Measurements from ENCODE around the gene CASTOR1.

DNA sequence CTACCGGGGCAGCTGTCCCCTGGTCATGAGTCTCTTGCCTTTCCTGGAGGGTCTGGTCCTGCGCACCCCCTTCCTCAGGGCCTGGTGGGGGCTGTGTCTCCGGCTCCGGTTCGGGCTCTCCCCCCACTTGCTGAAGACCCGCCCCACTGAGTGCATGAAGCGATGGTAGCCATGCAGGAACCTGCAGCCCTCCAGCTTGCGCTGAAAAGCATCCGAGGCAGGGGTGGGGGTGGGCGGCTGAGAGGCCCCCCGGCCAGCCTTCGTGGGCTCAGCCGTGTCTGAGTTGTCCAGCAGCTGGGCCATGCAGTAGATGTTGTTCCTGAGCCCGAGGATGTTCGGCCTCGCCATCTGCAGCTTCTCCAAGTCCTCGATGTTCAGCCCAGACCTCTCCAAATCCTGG is 25.4 kb downstream of the CASTOR1 start:
- TF ChIP-seq POLR2A (IDR thresholded peaks at IDR 0.05) (no peak), POLR2AphosphoS5 (IDR thresholded peaks at IDR 0.05) (no peak)
- TF ChIP-seq, protein P1, sequence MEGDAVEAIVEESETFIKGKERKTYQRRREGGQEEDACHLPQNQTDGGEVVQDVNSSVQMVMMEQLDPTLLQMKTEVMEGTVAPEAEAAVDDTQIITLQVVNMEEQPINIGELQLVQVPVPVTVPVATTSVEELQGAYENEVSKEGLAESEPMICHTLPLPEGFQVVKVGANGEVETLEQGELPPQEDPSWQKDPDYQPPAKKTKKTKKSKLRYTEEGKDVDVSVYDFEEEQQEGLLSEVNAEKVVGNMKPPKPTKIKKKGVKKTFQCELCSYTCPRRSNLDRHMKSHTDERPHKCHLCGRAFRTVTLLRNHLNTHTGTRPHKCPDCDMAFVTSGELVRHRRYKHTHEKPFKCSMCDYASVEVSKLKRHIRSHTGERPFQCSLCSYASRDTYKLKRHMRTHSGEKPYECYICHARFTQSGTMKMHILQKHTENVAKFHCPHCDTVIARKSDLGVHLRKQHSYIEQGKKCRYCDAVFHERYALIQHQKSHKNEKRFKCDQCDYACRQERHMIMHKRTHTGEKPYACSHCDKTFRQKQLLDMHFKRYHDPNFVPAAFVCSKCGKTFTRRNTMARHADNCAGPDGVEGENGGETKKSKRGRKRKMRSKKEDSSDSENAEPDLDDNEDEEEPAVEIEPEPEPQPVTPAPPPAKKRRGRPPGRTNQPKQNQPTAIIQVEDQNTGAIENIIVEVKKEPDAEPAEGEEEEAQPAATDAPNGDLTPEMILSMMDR (IDR thresholded peaks at IDR 0.05) = no peak

Measured in upper lobe of left lung (tissue), 4 donors.